Esophagus muscularis mucosa (tissue), 4 donors: Measurements from ENCODE around the gene GTF2IRD1.

Experiments
- CTCF ChIP-seq, 3 experiments: fragments of 200-600 bp in 2 of 3; fragments of 450-650 bp in 1 of 3; sonication (generic) in 2 of 3; IDR thresholded peaks; one replicate each; pipeline ENCODE4 v1.5.1; 2017 to 2019; ENCODE audit warnings: antibody characterized with exemption in 3 of 3, mild to moderate bottlenecking in 2 of 3, moderate library complexity in 1 of 3
- EP300 ChIP-seq: sonication (generic); formaldehyde crosslinking; IDR thresholded peaks from one replicate; pipeline ENCODE4 v1.6.1; 2017; ENCODE audit warnings: antibody characterized with exemption
- POLR2A ChIP-seq: fragments of 450-650 bp; IDR thresholded peaks from one replicate; pipeline ENCODE4 v1.6.1; 2017; ENCODE audit warnings: antibody characterized with exemption, moderate library complexity, mild to moderate bottlenecking, low read depth

DNA sequence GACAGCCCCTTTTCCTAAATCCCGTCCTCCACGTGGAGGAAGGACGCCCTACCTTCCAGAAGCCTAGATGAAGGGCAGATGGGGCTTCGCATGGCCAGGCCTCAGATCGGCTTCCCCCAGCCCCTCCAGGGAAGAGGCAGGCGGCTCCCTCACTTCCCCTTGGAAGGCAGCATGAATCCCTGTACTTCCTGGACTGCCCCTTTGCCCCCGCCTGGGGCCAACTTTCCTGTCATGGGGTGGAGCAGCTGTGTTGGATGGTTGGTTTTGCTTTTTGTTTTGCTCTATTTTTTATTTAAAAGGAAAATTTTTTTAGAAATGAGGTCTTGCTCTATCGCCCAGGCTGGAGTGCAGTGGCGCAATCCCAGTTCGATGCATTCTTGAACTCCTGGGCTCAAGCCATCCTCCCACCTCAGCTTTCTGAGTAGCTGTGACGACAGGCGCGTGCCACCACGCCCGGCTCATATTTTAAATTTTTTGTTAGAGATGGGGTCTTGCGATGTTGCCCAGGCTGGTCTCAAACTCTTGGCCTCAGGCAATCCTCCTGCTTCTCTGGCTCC, 27.2 kb downstream of the GTF2IRD1 start:
- TF ChIP-seq EP300: peak; percentile 5
- no peak for TF ChIP-seq CTCF (IDR thresholded peaks at IDR 0.05)
- no peak for TF ChIP-seq POLR2A
